ENCODE measurements around the gene NPTN.
"Not testable (repeated sequence)": the region's sequence is repeated elsewhere in the genome, so short reads cannot be mapped to it uniquely, and the experiment has no call there.

NPTN gene

DNA sequence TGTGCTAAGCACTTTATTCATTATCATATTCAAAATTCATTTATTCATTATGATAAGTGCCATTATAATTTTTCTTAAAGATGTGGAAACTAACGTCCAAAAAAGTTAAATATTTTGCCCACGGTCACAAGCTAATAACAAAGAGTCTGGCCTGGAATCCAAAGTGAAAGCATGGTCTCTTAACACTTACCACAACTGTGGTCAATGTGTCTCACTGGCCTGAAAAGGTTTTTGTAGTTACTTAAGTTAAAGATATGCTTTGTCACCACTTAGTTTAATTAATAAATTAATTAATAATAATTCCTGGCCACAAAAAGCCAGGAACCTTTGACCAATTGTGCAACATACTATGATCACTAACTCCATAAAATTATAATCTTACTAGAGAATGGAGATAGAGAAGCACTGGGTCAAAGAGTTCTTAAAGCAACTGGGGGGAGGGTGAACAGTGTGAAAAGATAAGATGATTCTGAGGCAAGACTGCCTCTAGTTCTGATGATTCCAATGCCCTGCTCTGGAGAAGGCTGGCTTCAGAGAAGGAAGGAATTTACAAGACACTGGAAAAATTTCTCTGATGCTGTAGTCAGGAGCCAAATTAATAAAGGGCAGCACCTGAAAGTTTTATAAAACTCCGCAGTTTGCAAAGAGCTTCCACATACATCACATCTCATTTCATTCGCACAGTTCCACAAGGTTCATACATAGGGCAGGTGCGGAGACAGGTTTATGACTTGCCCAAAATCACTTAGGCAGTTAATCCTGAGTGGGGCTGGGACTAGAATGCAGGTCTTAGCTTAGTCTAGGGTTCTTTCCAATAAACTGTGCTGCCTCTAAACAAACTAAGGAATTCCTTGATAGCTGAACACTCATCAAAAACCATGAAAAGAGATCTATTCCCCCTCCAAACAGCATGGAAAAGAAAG lies 32.5 kb downstream of the NPTN start:
- no peak for DNase-seq

DNA sequence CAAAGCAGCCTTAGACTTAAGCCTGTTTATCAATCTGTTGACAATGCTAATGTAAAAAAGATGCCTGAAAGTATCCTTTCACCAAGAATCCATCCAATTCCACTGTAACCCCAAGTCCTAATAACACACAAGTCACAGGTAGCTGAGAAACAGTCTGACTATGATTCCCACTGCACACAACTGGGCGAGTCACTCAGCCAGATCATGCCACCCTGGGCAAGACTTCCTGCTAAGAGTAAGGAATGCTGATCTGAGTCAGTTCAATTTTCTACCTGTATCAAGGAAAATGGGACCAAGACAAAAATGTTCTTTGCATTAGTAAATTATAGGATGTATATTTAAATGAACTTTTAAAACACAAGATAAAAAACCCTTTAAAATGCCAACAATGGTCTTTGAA lies 33.3 kb downstream of the NPTN start:
- DNase-seq = no peak

DNA sequence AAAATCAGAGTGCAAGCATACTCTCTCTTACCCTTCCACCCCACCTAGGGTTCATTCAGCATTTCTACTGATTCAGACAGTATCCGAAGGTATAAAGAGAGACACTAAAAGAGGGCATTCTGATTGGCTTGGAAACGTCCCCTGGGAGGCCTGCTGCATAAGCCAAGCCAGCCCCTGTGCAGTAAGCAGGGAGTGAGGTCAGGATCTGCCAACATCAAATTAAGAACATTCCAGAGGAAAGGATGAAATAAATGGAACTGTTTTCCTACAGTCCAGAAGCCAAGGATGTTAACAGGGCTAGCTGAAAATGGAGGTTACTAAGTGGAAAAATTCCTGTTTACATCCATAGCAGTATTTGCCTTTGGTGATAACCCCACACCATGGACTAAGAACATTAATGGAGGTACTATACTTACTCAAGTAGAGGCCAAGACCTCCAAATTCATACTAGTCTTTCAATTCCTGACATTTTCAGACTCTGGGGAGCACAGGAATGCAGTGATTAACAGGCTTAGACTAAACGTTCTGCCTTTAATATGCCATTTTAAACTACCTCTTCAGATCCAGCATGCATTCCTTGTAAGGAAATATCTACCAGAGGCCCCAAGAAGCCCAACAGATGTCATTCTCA lies 34.5 kb downstream of the NPTN start:
- DNase-seq = no peak

DNA sequence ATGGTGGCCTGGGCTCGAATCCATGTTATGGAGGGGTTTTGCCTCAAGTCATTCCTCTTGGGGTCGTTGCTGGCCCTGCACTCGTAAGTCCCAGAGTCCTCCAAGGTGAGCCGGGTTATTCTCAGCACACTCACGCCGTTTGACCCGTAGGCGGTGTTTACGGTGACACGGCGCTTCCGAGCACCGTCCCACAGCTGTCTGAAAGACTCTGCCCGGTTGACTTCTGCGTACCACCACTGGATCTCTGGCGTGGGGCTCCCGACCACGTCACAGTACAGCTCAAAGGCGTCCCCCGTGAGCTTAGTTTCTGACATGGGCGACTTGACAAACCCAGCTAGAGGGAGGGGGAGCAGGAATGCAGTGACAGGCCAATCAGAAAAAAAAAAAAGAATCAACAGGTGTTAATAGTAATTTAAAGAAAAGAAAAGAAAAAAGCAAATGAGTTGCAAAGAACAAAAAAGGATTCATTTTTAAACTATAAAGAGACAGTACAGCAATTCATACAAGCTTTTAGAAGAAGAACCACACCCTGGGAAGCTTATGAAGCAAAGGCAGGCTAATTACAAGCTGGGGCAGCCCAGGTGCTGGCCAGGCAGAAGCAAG lies 36.1 kb downstream of the NPTN start:
- DNase-seq = no peak

DNA sequence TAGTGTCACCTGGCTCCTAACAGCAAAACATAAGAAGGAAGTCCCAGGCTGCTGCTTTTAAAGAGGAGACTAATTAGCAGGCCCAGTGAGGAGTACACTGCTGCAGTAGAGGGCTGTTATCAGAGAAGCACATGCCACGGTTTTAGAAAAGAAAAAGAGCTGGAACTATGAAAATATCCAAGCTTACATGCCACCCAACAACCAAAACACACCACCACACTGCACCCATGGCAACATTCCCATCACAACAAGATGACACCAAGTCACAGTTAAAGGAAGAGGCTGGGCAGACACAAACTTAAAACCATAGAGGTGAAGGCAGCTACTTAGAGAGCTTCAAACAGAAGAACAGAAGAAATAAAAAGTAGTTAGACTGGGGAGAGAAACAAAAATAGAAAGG lies 37.0 kb downstream of the NPTN start:
- no peak for DNase-seq

DNA sequence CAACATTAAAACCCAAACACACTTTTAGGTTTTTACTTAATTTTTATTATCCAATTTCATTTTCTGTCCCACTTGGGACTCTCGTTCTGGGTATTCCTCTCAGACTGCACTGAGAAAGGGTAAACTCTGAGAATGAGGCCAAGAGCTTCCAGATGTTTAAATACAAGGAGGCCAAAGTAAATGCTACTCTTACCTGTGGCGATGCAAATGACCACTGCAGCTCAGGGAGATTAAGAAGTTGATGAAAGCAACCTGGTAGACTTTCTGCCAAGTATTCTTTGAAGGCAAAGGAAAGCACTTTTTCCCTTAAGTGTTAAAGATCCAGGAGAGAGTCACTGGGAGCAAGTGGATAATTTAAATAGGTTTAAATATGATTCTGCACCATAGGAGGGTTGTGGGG lies 39.1 kb downstream of the NPTN start:
- no peak for DNase-seq

DNA sequence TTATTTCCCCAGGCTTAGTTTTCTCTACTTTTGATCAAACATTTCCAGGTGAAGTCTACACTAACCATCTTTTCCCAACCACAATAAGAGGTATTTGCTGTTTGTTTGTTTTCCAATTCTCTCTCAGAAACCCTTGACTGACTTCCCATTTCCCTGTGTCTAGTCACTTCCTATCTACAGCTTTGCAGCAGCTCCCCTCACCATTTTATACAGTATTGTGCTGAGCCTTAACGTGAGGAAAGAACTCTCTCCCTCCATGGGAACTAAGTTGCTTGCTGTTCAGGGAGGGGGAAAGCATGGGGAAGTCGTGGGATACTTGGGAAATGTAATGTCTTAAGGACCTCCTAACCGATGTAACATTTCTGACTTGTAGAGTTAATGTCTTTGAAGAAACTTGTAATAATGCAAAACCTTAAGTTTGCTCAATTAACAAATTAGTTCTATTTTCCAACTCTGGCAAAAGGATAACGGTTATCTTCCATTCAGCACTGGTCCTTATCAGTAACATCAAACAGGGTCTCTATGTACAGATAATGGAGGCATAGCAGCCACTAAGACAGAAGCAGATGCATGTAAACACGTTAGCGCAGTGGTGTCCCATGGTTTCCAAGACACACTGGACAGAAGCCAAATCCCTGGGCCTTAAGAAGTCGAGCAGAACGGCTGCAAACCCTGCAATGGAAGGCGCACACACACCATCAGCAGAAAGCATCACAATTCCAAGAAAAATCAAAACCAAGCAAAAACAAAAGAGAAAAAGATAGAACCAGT lies 39.7 kb downstream of the NPTN start:
- no peak for DNase-seq

DNA sequence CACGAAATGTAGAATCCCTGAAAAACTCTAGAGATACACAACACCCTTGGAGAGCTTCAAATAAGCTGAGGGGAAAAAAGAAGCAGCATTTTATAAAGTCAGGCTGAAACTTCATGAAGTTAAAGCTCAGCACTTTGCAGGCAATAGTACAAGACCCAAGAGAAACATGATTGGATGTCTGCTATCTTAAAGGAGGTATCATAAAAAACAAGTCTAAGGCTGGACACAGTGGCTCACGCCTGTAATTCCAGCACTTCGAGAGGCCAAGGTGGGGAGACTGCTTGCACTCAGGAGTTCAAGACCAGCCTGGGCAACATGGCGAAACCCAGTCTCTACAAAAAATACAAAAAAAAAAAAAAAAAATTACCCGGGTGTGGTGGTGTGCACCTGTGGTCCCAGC lies 42.9 kb downstream of the NPTN start:
- no peak for DNase-seq

DNA sequence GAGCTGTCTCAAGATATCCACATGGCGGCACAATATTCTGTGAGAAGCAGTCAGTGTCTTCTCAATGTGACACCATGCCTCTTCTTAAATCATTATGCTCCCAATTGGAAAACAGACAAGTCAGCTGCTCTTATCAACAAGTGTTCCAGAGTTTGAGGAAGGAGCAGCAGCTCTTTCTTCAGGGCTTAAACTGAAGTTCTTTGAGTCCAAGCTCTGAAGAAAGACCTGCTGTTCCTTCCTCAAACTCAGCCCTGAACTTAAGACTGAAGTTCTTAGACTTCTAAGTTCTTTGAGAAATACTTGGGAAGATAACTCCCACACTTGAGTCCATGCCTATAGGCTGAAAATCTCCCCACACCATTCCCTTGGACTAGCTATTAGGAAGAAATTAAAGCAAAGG lies 43.4 kb downstream of the NPTN start:
- DNase-seq = no peak

DNA sequence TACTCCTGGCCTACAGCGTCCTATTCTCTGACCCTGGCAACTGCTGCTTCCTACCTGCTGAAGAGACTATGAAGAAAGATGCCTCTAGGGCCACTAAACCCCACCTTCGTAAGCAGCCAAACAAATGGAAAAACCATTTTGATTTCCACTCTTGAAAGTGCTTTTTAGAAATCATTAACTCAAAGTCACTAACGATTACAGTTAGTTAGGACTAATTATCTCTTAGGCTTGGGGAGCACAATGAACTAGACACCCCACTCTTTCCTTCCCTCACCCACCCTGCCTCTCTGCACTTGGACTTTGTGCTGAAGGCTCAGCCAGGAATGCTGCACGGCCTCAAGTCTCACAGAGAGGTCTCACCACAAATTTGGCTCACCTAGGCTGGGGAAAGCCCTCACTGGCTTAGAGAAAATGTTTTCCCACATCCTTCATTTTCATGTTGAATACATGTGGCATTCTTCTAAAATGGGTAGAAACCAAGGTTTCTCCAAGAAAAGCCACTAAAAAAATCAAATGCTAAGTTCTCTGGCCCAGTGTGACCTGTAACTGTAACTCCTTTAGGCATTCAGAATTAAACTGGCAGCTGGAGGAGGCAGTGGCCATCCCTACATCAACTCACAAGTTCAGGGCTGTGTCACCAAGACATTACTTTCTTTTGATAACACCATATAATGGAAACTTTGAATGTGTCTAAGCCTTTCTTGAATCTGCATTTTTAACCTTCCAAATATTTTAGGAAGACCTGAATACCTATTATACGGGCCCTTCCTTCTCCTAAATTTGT lies 47.1 kb downstream of the NPTN start:
- DNase-seq = no peak

DNA sequence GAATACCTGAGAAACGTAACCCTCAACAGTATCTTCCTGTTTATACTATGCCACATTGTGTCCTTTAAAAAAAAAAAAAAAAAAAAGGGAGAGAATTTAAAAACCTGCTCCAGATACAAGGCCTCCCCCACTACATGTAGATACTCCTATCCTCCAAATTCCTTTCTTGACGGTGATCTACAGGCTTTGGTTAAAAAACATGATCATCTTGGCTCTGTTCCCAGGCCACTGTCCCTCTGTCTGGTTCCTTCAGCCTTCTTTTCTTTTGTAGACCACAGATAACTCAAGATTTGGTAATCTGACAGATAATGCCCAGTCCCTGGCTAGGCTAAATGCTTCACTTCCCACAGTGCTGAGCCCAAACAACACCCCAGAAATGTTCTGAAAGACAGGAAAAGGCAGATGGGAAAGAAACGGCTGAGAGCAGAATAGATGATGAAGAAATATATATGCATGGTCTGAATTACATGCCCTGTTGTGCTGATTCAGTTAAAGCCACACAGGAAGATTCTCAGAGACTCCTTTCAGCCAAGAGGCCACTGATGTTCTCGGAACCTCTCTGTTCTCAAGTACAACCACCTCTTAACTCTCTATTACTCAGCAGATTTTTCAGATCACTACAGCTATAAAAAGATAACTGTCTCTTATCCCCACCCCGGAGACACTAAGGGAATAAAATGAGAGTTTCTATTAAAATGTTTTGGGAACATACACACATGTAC lies 48.3 kb downstream of the NPTN start:
- DNase-seq = no peak

DNA sequence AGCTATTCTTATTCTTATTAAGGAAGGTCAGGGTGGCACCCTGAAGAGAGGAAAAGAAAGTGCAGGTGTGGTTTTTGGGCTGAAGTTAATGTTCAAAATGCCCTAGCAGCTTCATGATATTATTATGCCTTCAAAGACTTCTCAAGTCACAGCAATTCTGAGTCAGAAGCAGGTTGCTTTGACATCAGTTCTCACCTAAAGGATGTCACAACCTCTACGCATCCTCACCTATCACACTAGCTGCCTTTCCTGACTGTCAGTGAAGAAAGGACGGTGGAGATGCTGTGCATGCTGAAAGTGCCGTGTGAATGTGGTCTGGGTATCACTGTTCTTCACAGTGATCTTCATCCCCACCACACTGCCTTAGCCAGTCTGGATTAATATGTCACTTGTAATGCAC lies 49.6 kb downstream of the NPTN start:
- no peak for DNase-seq

DNA sequence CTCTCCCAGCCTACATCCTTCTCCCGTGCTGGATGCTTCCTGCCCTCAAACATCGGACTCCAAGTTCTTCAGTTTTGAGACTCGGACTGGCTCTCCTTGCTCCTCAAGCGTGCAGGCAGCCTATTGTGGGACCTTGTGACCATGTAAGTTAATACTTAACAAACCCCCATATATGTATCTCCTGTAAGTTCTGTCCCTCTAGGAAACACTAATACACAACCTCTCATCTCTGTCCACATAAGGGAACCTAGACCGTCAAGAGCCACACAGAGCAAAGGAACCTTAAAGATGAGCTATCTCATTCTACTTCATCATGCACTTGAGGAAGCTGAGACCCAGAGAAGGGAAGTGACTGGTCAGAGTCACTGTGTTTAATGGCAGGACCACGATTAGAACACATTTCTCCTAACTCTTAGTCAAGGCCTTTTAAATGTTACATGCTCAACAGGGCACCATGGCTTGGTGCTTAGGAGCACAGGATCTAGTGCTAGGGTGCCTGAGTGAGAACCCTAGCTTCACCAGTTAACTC lies 50.3 kb downstream of the NPTN start:
- no peak for DNase-seq

DNA sequence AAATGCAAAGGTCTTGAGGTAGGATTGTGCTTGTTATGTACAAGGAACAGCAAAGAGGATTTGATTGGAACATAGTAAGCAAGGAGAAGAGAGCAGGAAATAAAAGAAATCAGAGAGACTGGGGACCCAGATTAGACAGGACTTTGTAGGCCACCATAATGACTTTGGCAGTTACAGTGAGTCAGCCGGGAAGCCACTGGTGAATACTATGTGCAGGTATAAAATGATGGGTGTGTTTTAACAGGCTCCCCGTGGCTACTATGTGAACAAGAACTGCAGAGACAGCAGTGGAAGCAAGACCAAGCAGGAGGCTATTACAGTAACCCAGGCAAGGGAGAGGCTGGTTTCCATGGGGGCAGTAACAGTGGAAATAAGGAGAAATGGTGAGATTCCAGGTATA lies 55.2 kb downstream of the NPTN start:
- DNase-seq = no peak

DNA sequence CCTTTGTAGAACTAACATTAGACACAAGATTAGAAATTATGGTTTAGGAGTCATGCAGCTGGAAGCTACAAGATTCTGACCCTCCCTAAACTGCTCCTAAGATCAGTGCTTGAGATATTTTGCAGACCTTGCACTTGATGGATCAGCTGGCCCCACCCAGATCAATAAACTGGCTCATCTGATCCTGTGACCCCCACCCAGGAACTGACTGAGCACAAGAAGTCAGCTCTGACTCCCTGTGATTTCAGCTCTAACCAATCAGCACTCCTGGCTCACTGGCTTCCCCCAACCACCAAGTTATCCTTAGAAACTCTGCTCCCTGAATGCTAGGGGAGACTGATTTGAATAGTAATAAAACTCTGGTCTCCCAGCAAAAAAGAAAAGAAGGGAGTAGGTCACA lies 55.6 kb downstream of the NPTN start:
- DNase-seq = not testable (repeated sequence)

DNA sequence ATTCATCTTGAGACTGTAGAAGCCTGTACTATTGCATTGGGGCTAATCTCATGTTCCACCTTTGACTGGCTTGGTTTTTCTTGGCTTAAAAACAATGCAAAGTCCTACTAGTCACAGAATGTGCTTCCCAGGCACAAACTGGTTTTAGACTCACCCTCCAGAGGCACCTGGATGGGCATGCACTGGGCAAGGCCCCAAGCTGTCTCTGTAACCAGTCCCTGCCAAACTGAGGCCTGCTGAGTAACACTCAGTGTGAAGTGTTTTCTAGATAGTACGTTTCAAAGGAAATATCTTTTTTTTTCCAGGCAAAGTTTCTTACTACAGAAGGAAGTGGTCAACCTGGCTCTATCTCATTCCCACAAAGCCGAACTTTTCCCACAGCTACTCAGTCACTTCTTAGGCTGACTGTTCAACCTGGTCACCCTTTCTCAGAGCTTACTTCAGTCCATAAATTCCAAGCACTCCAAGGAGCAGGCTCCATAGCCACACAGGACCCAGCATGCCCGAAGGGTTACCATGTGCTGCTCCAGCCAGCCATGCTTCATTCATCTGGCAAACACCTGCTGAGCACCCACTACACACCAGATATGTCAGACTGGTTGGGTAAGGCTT lies 57.4 kb downstream of the NPTN start:
- DNase-seq = no peak

DNA sequence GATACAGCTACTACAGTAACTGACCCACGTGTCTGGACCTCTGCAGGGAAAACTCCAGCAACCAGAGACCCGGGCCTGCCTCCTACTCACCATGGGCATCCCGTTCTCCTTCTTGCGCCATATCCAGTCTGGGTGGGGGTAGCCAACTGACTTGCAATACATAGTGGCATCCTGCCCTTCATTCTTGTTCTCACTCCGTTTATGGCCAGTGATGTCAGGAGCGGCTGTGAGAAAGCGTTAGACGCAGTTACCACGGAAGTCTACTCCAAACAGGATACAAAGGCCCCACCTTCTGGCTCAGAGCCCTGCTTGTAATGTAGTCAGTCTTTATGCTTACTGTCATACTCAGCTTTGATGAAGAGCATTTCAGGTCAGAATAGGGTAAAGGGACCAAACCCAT lies 59.6 kb downstream of the NPTN start:
- no peak for DNase-seq

DNA sequence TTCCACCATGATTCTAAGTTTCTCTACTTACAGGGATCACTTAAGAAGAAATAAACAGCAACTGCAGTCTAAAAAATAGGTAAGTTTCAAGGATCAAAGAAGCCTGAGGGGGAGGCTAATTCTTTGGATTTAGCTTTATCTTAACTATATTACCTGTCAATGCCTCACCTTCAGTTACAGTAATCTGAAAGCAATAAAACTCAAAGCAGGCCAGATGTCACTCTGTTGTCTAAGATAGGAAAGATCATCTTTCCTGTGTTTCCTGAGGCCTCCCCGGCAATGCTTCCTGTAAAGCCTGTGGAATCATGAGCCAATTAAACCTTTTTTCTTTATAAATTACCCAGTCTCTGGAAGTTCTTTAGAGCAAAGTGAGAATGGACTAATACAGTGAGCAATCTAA lies 60.2 kb downstream of the NPTN start:
- no peak for DNase-seq

DNA sequence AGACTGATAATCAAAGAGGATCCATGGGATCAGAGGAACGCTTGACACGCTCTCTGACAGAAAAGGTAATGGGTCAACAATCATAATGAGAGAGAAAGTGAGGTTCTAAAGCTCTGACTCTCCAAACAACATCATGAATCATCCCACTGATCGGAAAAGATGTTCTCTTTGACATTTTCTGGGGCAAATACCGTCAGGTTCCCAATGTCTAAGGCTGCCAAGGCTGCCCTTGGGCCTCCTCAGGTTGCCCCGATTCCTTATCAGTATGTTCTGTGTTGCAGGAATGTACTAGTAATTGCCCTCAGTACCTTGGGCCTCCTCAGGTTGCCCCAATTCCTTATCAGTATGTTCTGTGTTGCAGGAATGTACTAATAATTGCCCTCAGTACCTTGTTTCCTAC lies 60.9 kb downstream of the NPTN start:
- DNase-seq = no peak

DNA sequence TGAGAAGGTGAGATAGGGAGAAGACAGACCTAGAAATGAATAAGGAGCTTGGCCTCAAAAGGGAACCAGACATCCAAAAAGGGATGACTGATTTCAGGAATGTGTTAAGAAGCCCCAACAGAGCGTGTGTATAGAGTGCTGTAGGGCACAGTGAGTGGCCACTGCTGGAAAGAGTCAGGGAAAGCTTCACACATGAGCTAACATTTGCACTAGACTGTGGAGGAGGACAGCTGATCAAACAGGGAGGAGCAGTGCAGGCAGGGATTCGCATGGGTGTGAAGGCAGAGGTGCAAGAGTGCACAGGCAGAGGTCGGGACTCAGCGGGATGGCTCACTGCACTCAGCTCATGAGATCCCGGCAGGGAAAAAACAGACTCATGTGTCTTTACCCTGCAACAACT lies 61.8 kb downstream of the NPTN start:
- no peak for DNase-seq

DNA sequence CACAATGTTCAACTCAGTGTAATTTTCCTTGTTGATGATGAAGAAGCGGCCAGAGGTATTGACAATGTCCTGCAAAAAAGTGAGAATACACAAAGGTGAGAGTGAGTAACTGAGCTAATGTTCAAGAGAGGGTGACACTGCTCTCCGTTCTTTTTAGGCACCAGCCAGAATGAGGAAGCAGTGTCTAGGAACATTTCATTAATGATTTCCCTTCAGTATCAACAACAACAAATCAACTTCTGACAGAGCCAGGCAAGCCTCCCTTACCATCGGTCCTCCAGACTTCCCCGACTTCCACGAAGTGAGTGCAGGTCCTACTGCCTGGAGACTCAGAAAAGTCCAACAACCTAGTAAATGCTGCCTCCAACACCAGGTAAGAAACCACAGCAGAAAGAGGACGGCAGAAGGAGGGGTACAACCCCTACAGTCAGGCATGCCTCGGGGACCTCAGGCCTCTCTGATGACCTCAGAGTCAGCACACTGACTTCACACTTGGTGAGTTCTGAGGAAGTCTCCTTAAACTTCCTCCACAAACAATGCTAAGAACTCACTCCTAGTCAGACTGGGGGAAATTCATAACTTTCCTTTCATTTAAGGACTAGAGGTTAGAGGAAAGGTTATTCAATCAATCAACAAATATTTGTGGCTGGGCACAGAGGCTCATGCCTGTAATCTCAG lies 62.7 kb downstream of the NPTN start:
- no peak for DNase-seq
